Adrenal gland (tissue), 5 donors: ENCODE measurements around the gene G6PC1.

Experiments
- POLR2A ChIP-seq, 2 donors: fragments of 450-650 bp; IDR thresholded peaks; one replicate each; pipeline ENCODE4 v1.6.1; 2017; ENCODE audit warnings: antibody characterized with exemption in 2 of 2, mild to moderate bottlenecking in 2 of 2, moderate library complexity in 1 of 2
- TF ChIP-seq, protein P1 (sequence below), 6 experiments: fragments of 450-650 bp in 4 of 6; fragments of 200-600 bp in 2 of 6; sonication (generic) in 1 of 6; IDR thresholded peaks; 1 replicate in 5 of 6; 2 replicates in 1 of 6; pipeline versions ENCODE4 v1.5.1 to v1.8.0; 2016 to 2021; ENCODE audit warnings: antibody characterized with exemption in 6 of 6, mild to moderate bottlenecking in 2 of 6, moderate library complexity in 1 of 6
- donor health status: DM: no; HTN: no; CAD: no.

DNA sequence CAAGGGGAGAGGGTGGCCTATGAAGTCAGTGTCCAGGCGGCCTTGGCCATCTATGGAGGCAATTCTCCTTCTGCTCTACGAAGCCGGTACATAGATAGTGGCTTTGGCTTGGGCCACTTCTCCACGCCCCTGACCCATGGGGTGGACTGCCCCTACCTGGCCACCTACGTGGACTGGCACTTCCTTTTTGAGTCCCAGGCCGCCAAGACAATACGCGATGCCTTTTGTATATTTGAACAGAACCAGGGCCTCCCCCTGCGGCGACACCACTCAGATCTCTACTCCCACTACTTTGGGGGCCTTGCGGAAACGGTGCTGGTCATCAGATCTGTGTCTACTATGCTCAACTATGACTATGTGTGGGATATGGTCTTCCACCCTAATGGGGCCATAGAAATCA lies 32.3 kb upstream of the G6PC1 start:
- no peak for TF ChIP-seq POLR2A (IDR thresholded peaks at IDR 0.05)
- TF ChIP-seq, protein P1, sequence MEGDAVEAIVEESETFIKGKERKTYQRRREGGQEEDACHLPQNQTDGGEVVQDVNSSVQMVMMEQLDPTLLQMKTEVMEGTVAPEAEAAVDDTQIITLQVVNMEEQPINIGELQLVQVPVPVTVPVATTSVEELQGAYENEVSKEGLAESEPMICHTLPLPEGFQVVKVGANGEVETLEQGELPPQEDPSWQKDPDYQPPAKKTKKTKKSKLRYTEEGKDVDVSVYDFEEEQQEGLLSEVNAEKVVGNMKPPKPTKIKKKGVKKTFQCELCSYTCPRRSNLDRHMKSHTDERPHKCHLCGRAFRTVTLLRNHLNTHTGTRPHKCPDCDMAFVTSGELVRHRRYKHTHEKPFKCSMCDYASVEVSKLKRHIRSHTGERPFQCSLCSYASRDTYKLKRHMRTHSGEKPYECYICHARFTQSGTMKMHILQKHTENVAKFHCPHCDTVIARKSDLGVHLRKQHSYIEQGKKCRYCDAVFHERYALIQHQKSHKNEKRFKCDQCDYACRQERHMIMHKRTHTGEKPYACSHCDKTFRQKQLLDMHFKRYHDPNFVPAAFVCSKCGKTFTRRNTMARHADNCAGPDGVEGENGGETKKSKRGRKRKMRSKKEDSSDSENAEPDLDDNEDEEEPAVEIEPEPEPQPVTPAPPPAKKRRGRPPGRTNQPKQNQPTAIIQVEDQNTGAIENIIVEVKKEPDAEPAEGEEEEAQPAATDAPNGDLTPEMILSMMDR (IDR thresholded peaks at IDR 0.05): no peak
